ENCODE data around the gene SYNC. TPM values are rescaled to one million over a fixed set of nuclear protein-coding genes. Genes with fewer than 3 reads are reported as not detected.
"Not testable (repeated sequence)": the region's sequence is repeated elsewhere in the genome, so short reads cannot be mapped to it uniquely, and the experiment has no call there.

The SYNC gene
- total RNA-seq, 6 experiments from 2014 or later = 0.29 to 2.1 (median 0.44) TPM

- TF ChIP-seq POLR2A (IDR thresholded peaks at IDR 0.05) (no peak), CTCF (IDR thresholded peaks at IDR 0.05) (no peak)
- ATAC-seq = peak in 2 of 4 donors; percentile 26 to 30
- intact Hi-C loops (cut with DNase I) = no loop called here
Measured at GRCh38 chr1:32676945-32677344, 25.6 kb downstream of the SYNC start.

GRCh38 chr1:32668716-32669115, 33.9 kb downstream of the SYNC start:
- WGBS (ENCODE audit: insufficient coverage, low coverage, low lambda C conversion rate, missing lambda C conversion rate) = 93% methylated on average over 5 of the region's 5 CpGs
- peaks cover 24 to 90% (median 46%) of the 10 kb centered on the region in 4 donors for H3K36me3 ChIP-seq
- intact Hi-C loops (cut with DNase I) = not testable (repeated sequence)

More at GRCh38 chr1:32676945-32677344, 25.6 kb downstream of the SYNC start:
- H3K9me3 ChIP-seq = no peaks in the 10 kb centered on the region
- H3K27me3 ChIP-seq = no peaks in the 10 kb centered on the region
- no peak overlapping the region for H3K4me3 ChIP-seq
- H3K36me3 ChIP-seq = peaks cover 8 to 73% (median 39%) of the 10 kb centered on the region in 4 donors
- 33% methylated on average over 2 of the region's 3 CpGs for WGBS (ENCODE audit: insufficient coverage, low coverage, low lambda C conversion rate, missing lambda C conversion rate)
- DNase-seq = no peak
- peaks cover 0 to 9% (median 0%) of the 10 kb centered on the region in 4 donors for H3K4me1 ChIP-seq
- no peak overlapping the region for H3K27ac ChIP-seq

GRCh38 chr1:32666901-32667566, 35.5 kb downstream of the SYNC start:
- intact Hi-C loops (cut with DNase I) = no loop called here
- DNase-seq = no peak
- TF ChIP-seq POLR2A (IDR thresholded peaks at IDR 0.05) (no peak), CTCF (IDR thresholded peaks at IDR 0.05) (no peak)

More at GRCh38 chr1:32668716-32669115, 33.9 kb downstream of the SYNC start:
- ATAC-seq, DNase-seq, H3K27me3 ChIP-seq, H3K9me3 ChIP-seq, H3K4me3 ChIP-seq, H3K4me1 ChIP-seq, H3K27ac ChIP-seq: not testable (repeated sequence)

DNA sequence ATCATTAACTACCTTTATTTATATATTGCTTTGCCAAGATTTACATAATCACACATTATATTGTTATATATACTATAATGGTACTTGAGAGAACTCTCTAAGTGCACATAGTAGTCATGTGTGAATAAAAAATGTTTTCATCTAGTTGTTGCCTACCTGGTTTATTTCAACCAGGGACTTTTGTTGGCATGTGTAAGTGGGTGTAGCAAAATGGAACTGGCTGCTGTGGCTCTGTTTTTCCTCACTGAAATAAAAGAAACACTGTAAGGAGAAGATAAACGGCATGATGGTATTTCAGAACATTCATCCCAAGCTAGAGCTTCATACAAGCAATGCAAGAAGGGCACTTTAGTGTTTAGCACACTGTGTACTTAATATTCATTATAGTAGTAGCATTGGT, 36.7 kb downstream of the SYNC start:
- no peak for DNase-seq
- WGBS (ENCODE audit: insufficient coverage, low coverage, low lambda C conversion rate, missing lambda C conversion rate) = 59% methylated on average over 1 of the region's 1 CpG
- Histone ChIP-seq H3K27ac (no peak overlapping the region), H3K4me1 (no peaks in the 10 kb centered on the region), H3K27me3 (no peaks in the 10 kb centered on the region), H3K9me3 (no peaks in the 10 kb centered on the region), H3K4me3 (no peak overlapping the region), H3K36me3 (peaks cover 15 to 85% (median 28%) of the 10 kb centered on the region in 4 donors)
- TF ChIP-seq POLR2A (IDR thresholded peaks at IDR 0.05) = no peak
- TF ChIP-seq CTCF (IDR thresholded peaks at IDR 0.05) = no peak
- ATAC-seq = no peak
- intact Hi-C loops (cut with DNase I) = no loop called here

More at GRCh38 chr1:32666901-32667566, 35.5 kb downstream of the SYNC start:
- H3K27ac ChIP-seq = no peak overlapping the region
- H3K9me3 ChIP-seq = no peaks in the 10 kb centered on the region
- H3K36me3 ChIP-seq = peaks cover 15 to 88% (median 34%) of the 10 kb centered on the region in 4 donors
- H3K4me3 ChIP-seq = no peak overlapping the region
- no peaks in the 10 kb centered on the region for H3K27me3 ChIP-seq
- WGBS (ENCODE audit: insufficient coverage, low coverage, low lambda C conversion rate, missing lambda C conversion rate) = 82% methylated on average over 9 of the region's 12 CpGs
- H3K4me1 ChIP-seq = no peaks in the 10 kb centered on the region
- no peak for ATAC-seq

DNA sequence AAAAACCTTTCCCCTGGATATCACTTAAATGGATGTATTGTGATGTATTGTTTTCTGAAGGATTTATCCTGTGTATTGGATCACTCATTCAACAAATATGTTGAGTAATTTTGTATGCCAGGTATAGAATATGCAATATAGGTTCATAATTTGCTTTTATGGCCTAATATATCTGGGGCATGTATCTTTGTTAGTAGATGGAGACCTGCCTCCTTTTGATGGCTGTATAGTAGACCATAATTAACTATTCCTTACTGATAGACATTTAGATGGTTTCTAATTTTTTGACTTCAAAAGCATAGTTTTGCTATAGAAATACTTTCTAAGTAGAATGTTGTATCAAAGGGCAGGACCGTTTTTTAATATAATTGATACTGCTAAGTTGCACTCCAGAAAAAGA, 43.0 kb downstream of the SYNC start:
- Histone ChIP-seq H3K27me3 (no peaks in the 10 kb centered on the region), H3K4me1 (no peaks in the 10 kb centered on the region), H3K36me3 (peaks cover 4 to 70% (median 13%) of the 10 kb centered on the region in 4 donors), H3K4me3 (no peak overlapping the region), H3K27ac (no peak overlapping the region), H3K9me3 (no peaks in the 10 kb centered on the region)
- WGBS (ENCODE audit: insufficient coverage, low coverage, low lambda C conversion rate, missing lambda C conversion rate) = 92% methylated on average over 1 of the region's 1 CpG
- TF ChIP-seq POLR2A (IDR thresholded peaks at IDR 0.05) (no peak), CTCF (IDR thresholded peaks at IDR 0.05) (no peak)
- DNase-seq (no peak), ATAC-seq (no peak)
- intact Hi-C loops (cut with DNase I) = no loop called here

All from right lobe of liver (tissue), 6 donors.